ENCODE measurements around the gene HSD3B1.
A peak's percentile ranks its signal among the peaks of the same experiment; 100 is the strongest.
"Not testable (repeated sequence)": the region's sequence is repeated elsewhere in the genome, so short reads cannot be mapped to it uniquely, and the experiment has no call there.

HSD3B1 gene

GRCh38 chr1:119504831-119505230 lies 2.2 kb upstream of the HSD3B1 start:
- no peak for DNase-seq
- Histone ChIP-seq H4K5ac (ENCODE audit: low read length) (no peak overlapping the region), H3K18ac (ENCODE audit: low read length) (no peak overlapping the region), H3K23ac (ENCODE audit: low read length) (no peak overlapping the region), H2BK5ac (ENCODE audit: low read length) (no peak overlapping the region), H3K56ac (ENCODE audit: low read length) (no peak overlapping the region), H3K4ac (ENCODE audit: low read depth, low read length) (no peak overlapping the region), H3K4me3 (ENCODE audit: low read length) (no peak overlapping the region), H2BK15ac (replicated peaks; ENCODE audit: low read depth) (no peak overlapping the region), H3K4me1 (ENCODE audit: control insufficient read depth, low read depth, low read length) (peaks cover 2% of the 10 kb centered on the region), H2AK5ac (ENCODE audit: low read length) (no peak overlapping the region), H3K36me3 (ENCODE audit: control insufficient read depth, insufficient read depth, low read length) (no peaks in the 10 kb centered on the region), H3K4me2 (ENCODE audit: low read length) (no peak overlapping the region), H3K79me1 (ENCODE audit: low read length) (no peaks in the 10 kb centered on the region), H3K27me3 (ENCODE audit: insufficient read depth, low read length, poor library complexity) (no peaks in the 10 kb centered on the region), H3K9ac (ENCODE audit: low read length) (no peak overlapping the region), H2BK120ac (ENCODE audit: low read depth, low read length) (no peak overlapping the region), H3K27ac (ENCODE audit: low read depth, low read length) (no peak overlapping the region), H4K8ac (ENCODE audit: low read depth, low read length) (no peak overlapping the region), H3K79me2 (ENCODE audit: control insufficient read depth, insufficient read depth, low read length) (no peaks in the 10 kb centered on the region)
- WGBS (ENCODE audit: extremely low coverage, insufficient coverage, low lambda C conversion rate), result no CpG with 5 or more reads among the region's 4 CpGs

GRCh38 chr1:119510046-119510445 lies 3.0 kb downstream of the HSD3B1 start:
- DNase-seq, result no peak
- Histone ChIP-seq H3K36me3 (ENCODE audit: control insufficient read depth, insufficient read depth, low read length) (no peaks in the 10 kb centered on the region), H3K27me3 (ENCODE audit: insufficient read depth, low read length, poor library complexity) (no peaks in the 10 kb centered on the region), H3K4me3 (ENCODE audit: low read length) (no peak overlapping the region), H3K4me1 (ENCODE audit: control insufficient read depth, low read depth, low read length) (peaks cover 2% of the 10 kb centered on the region), H3K23ac (ENCODE audit: low read length) (no peak overlapping the region), H3K79me1 (ENCODE audit: low read length) (no peaks in the 10 kb centered on the region), H2BK15ac (replicated peaks; ENCODE audit: low read depth) (no peak overlapping the region), H3K27ac (ENCODE audit: low read depth, low read length) (no peak overlapping the region), H2BK120ac (ENCODE audit: low read depth, low read length) (no peak overlapping the region), H4K8ac (ENCODE audit: low read depth, low read length) (no peak overlapping the region), H3K9ac (ENCODE audit: low read length) (no peak overlapping the region), H3K4ac (ENCODE audit: low read depth, low read length) (no peak overlapping the region), H4K5ac (ENCODE audit: low read length) (no peak overlapping the region), H2BK5ac (ENCODE audit: low read length) (no peak overlapping the region), H3K79me2 (ENCODE audit: control insufficient read depth, insufficient read depth, low read length) (no peaks in the 10 kb centered on the region), H2AK5ac (ENCODE audit: low read length) (no peak overlapping the region), H3K18ac (ENCODE audit: low read length) (no peak overlapping the region), H3K56ac (ENCODE audit: low read length) (no peak overlapping the region), H3K4me2 (ENCODE audit: low read length) (no peak overlapping the region)
- WGBS (ENCODE audit: extremely low coverage, insufficient coverage, low lambda C conversion rate), result no CpG with 5 or more reads among the region's 2 CpGs

- Histone ChIP-seq H3K79me2 (ENCODE audit: control insufficient read depth, insufficient read depth, low read length) (no peaks in the 10 kb centered on the region), H2AK5ac (ENCODE audit: low read length) (no peak overlapping the region), H3K4me2 (ENCODE audit: low read length) (no peak overlapping the region), H2BK15ac (replicated peaks; ENCODE audit: low read depth) (no peak overlapping the region), H4K8ac (ENCODE audit: low read depth, low read length) (no peak overlapping the region), H3K4ac (ENCODE audit: low read depth, low read length) (no peak overlapping the region), H3K27ac (ENCODE audit: low read depth, low read length) (no peak overlapping the region), H3K36me3 (ENCODE audit: control insufficient read depth, insufficient read depth, low read length) (no peaks in the 10 kb centered on the region), H4K5ac (ENCODE audit: low read length) (no peak overlapping the region), H3K4me3 (ENCODE audit: low read length) (no peak overlapping the region), H3K18ac (ENCODE audit: low read length) (no peak overlapping the region), H3K9ac (ENCODE audit: low read length) (no peak overlapping the region), H3K27me3 (ENCODE audit: insufficient read depth, low read length, poor library complexity) (no peaks in the 10 kb centered on the region), H3K4me1 (ENCODE audit: control insufficient read depth, low read depth, low read length) (no peaks in the 10 kb centered on the region), H2BK5ac (ENCODE audit: low read length) (no peak overlapping the region), H3K23ac (ENCODE audit: low read length) (no peak overlapping the region), H2BK120ac (ENCODE audit: low read depth, low read length) (no peak overlapping the region), H3K79me1 (ENCODE audit: low read length) (no peaks in the 10 kb centered on the region), H3K56ac (ENCODE audit: low read length) (no peak overlapping the region)
- no peak for DNase-seq
- WGBS (ENCODE audit: extremely low coverage, insufficient coverage, low lambda C conversion rate), result no CpG with 5 or more reads among the region's 5 CpGs
Measured at GRCh38 chr1:119515221-119515620, 8.2 kb downstream of the HSD3B1 start.

GRCh38 chr1:119516247-119516646 lies 9.2 kb downstream of the HSD3B1 start:
- H3K27ac ChIP-seq (ENCODE audit: low read depth, low read length), result no peak overlapping the region
- H3K4me1 ChIP-seq (ENCODE audit: control insufficient read depth, low read depth, low read length), result no peaks in the 10 kb centered on the region
- H3K56ac ChIP-seq (ENCODE audit: low read length), result no peak overlapping the region
- H3K79me2 ChIP-seq (ENCODE audit: control insufficient read depth, insufficient read depth, low read length), result no peaks in the 10 kb centered on the region
- H3K4ac ChIP-seq (ENCODE audit: low read depth, low read length), result no peak overlapping the region
- H2BK15ac ChIP-seq (replicated peaks; ENCODE audit: low read depth), result no peak overlapping the region
- no peak overlapping the region for H4K8ac ChIP-seq (ENCODE audit: low read depth, low read length)
- no peak overlapping the region for H3K4me2 ChIP-seq (ENCODE audit: low read length)
- no peak overlapping the region for H3K18ac ChIP-seq (ENCODE audit: low read length)
- H4K5ac ChIP-seq (ENCODE audit: low read length), result no peak overlapping the region
- DNase-seq, result no peak
- no peak overlapping the region for H3K9ac ChIP-seq (ENCODE audit: low read length)
- no peak overlapping the region for H2BK5ac ChIP-seq (ENCODE audit: low read length)
- no peaks in the 10 kb centered on the region for H3K36me3 ChIP-seq (ENCODE audit: control insufficient read depth, insufficient read depth, low read length)
- no peaks in the 10 kb centered on the region for H3K79me1 ChIP-seq (ENCODE audit: low read length)
- H3K27me3 ChIP-seq (ENCODE audit: insufficient read depth, low read length, poor library complexity), result no peaks in the 10 kb centered on the region
- no peak overlapping the region for H3K23ac ChIP-seq (ENCODE audit: low read length)
- no peak overlapping the region for H2AK5ac ChIP-seq (ENCODE audit: low read length)
- H2BK120ac ChIP-seq (ENCODE audit: low read depth, low read length), result no peak overlapping the region
- H3K4me3 ChIP-seq (ENCODE audit: low read length), result no peak overlapping the region

- Histone ChIP-seq H3K4me2 (ENCODE audit: low read length) (no peak overlapping the region), H3K4ac (ENCODE audit: low read depth, low read length) (no peak overlapping the region), H2BK5ac (ENCODE audit: low read length) (no peak overlapping the region), H4K5ac (ENCODE audit: low read length) (no peak overlapping the region), H3K18ac (ENCODE audit: low read length) (no peak overlapping the region), H3K23ac (ENCODE audit: low read length) (no peak overlapping the region), H3K9ac (ENCODE audit: low read length) (no peak overlapping the region), H3K79me1 (ENCODE audit: low read length) (no peaks in the 10 kb centered on the region), H3K79me2 (ENCODE audit: control insufficient read depth, insufficient read depth, low read length) (no peaks in the 10 kb centered on the region), H3K4me1 (ENCODE audit: control insufficient read depth, low read depth, low read length) (no peaks in the 10 kb centered on the region), H3K4me3 (ENCODE audit: low read length) (no peak overlapping the region), H2AK5ac (ENCODE audit: low read length) (no peak overlapping the region), H2BK120ac (ENCODE audit: low read depth, low read length) (no peak overlapping the region), H3K27me3 (ENCODE audit: insufficient read depth, low read length, poor library complexity) (no peaks in the 10 kb centered on the region), H4K8ac (ENCODE audit: low read depth, low read length) (no peak overlapping the region), H2BK15ac (replicated peaks; ENCODE audit: low read depth) (no peak overlapping the region), H3K27ac (ENCODE audit: low read depth, low read length) (no peak overlapping the region), H3K56ac (ENCODE audit: low read length) (no peak overlapping the region), H3K36me3 (ENCODE audit: control insufficient read depth, insufficient read depth, low read length) (no peaks in the 10 kb centered on the region)
- WGBS (ENCODE audit: extremely low coverage, insufficient coverage, low lambda C conversion rate), result no CpG with 5 or more reads among the region's 5 CpGs
- peak; percentile 16 for DNase-seq
Measured at GRCh38 chr1:119516680-119517079, 9.7 kb downstream of the HSD3B1 start.

- H3K79me2 ChIP-seq (ENCODE audit: control insufficient read depth, insufficient read depth, low read length); H2BK120ac ChIP-seq (ENCODE audit: low read depth, low read length); H3K18ac ChIP-seq (ENCODE audit: low read length); H2BK15ac ChIP-seq (replicated peaks; ENCODE audit: low read depth); H4K5ac ChIP-seq (ENCODE audit: low read length); H3K4me2 ChIP-seq (ENCODE audit: low read length); H3K56ac ChIP-seq (ENCODE audit: low read length); H3K36me3 ChIP-seq (ENCODE audit: control insufficient read depth, insufficient read depth, low read length); H3K79me1 ChIP-seq (ENCODE audit: low read length); H3K27ac ChIP-seq (ENCODE audit: low read depth, low read length); H3K4me3 ChIP-seq (ENCODE audit: low read length); H2BK5ac ChIP-seq (ENCODE audit: low read length); H3K4me1 ChIP-seq (ENCODE audit: control insufficient read depth, low read depth, low read length); H4K8ac ChIP-seq (ENCODE audit: low read depth, low read length); H3K9ac ChIP-seq (ENCODE audit: low read length); H2AK5ac ChIP-seq (ENCODE audit: low read length); H3K4ac ChIP-seq (ENCODE audit: low read depth, low read length); H3K27me3 ChIP-seq (ENCODE audit: insufficient read depth, low read length, poor library complexity); H3K23ac ChIP-seq (ENCODE audit: low read length): not testable (repeated sequence)
- peak; percentile 8 for DNase-seq
Measured at GRCh38 chr1:119517667-119518066, 10.7 kb downstream of the HSD3B1 start.
